ENCODE measurements around the gene CAPSL.

- no peak for TF ChIP-seq CTCF (conservative IDR thresholded peaks at IDR 0.05)
- no peak for TF ChIP-seq ZFX (IDR thresholded peaks at IDR 0.05)
These were observed 80.7 kb downstream of the CAPSL start for GRCh38 chr5:35857606-35858205.
